ENCODE results near the gene ZNF629.

The ZNF629 gene

DNA sequence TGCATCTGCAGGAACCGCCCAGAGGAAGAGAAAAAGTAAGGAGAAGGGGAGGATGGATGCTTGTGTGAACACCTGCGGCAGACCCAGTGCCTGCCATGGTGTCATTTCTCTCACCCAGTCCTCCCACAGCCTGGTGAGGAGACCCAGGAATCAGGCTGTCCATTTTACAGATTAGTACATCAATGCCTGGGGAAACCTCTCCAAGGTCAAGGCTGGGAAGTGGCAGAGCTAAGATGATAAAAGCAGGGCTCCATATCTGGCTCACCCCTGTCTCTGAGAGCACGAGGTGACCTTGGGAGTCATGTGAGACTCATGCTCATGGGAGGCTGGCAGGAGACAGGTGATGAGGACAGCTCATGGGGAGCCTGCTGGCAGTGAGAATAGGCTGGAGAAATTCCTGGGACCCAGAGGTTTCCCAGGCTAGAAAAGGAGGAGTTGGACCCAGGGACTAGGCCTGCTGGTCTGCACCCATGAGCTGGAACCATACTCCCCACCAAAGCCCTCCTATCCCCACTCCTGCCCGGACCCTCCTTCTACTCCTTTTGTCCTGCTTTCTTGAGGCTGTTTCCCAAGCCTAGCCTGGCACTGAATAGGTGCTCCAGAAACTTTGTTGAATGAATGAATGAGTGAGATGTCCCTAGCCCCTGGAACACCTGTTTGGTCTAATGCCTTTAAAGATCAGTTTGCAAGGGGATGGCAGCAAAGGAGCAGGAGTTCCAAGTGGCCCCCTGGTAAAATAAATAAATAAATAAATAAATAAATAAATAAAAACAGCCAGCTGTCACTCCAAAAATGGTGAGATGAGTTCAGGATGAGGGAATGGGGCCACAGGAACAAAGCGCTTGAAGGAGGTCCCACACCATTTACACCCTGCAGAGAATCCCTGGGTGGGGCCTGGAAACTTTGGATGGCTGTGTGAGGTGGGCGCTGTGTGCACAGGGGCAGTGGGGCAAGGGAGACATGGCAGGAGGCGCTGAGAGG lies 1.6 kb downstream of the ZNF629 start:
- no peak for DNase-seq (ENCODE audit: low read depth)

- DNase-seq (ENCODE audit: low read depth) = no peak
Observed at GRCh38 chr16:30784215-30784614, 2.8 kb downstream of the ZNF629 start.

DNA sequence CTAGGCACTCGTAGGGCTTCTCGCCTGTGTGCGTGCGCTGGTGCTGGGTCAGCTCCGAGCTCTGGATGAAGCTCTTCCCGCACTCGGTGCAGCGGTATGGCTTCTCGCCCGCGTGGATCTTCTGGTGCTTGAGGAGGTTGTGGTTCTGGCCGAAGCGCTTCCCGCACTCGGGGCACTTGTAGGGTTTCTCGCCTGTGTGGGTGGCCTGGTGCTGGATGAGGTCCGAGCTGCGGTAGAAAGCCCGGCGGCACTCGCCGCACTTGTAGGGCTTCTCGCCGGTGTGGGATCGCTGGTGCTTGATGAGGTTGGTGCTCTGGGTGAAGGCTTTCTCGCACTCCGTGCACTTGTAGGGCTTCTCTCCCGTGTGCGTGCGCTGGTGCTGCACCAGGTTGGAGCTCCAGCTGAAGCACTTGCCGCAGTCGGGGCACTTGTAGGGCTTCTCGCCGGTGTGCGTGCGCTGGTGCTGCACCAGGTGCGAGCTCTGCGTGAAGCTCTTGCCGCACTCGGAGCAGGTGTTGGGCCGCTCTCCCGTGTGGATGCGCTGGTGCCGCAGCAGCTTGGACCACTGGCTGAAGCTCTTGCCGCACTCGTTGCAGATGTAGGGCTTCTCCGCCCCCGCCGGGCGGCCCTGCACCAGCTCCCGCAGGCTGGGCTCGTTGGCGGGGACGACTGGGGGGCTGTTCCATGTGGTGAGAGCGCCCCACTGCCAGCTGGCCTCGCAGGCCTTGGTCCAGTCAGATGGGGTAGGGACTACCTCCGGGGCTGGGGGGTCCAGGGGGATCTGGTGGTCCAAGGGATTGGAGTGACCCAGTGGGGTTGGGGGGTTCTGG lies 3.5 kb downstream of the ZNF629 start:
- DNase-seq (ENCODE audit: low read depth) = no peak

GRCh38 chr16:30782486-30783279 lies 4.3 kb downstream of the ZNF629 start:
- no peak for DNase-seq (ENCODE audit: low read depth)

DNA sequence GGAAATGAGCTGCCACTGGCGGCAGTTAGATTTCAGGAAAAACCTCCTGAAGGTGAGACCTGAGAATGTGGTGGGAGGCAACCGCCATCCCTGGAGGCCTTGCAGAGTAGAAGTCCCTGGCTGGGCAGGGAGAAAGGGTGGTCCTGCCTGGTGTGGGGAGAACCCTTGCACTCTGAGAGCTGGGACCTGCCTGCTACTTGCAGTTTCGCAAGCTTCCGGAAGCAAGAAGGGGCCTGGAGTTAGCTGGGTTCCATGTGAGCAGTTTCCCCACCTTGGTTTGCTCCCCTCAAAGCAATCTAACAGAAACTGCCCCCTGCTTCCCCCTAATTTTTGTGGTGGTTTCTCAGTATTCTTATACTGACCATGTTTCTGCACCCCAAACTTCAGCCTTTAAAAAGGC lies 6.5 kb downstream of the ZNF629 start:
- DNase-seq (ENCODE audit: low read depth) = no peak

DNA sequence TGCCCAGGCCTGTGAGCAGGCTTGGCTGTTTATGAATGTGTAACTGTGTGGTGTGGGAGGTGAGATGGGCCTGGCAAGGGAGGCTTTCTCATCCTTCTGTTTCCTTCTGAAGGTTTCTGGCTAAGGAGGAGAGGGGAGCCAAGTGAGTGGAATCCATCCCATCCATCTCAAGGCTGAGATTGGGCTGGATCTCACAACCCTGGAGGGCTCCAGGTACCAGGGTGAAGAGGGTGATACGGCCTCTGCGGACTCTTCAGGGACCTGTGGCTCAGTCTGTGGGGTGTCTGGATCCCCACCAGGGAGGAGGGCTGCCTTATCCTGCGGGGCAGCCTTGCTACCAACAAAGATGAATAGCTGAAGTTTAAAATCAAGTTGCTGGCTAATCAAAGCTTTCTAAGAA lies 7.0 kb downstream of the ZNF629 start:
- no peak for DNase-seq (ENCODE audit: low read depth)

DNA sequence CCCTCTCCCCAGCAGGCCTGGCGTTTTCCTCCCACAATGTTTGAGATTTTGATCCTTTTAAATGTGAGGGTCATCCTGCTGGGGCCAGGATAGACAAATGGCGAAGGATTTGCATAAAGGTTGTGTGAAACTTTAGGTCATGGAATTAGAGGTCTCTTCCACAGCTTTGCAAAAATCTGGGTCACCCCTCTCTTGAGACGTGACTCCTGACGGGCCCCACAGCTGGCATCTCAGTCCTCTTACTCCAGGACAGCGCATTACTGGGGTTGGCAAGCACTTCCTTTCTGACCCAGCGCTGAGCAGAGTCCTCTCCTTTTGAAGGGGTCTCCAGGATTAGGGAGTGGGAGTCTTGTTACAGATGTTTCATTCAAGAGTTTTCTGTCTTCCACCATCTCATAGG lies 7.4 kb downstream of the ZNF629 start:
- DNase-seq (ENCODE audit: low read depth) = no peak

- no peak for DNase-seq (ENCODE audit: low read depth)
Observed at GRCh38 chr16:30778549-30779244, 8.3 kb downstream of the ZNF629 start.

DNA sequence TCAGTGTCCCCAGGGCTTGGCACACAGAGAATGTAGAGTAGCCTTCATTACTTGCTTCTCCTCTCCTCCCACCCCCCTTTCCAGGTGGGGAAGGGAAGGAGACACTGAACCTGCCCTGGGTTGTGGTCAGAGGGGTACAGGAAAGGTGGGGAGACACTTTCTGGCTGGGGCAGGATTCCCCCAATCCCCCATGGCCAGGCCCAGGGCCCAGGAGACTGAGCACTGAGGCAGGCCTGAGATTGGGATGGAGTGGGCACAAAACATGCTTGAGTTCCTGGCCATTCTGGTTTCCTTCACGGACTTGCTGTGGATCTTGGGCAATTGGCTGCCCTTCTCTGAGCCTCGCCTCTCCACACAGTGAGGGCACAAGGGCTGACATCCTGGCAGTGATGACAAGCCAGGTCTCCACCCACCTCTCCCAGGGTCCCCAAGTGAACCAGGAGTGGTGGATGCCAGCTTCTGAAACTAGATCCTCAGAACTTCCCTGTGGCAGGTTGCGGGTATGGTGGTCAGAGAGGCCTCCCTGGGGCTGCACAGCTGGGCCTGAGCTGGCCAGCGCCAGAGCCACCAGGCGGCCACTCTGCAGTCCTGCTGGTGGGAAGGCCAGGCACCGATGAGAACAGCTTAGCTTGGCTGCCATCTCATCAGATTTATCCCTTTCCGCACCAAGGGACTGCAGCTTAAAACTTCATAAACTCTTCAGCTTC lies 9.3 kb downstream of the ZNF629 start:
- no peak for DNase-seq (ENCODE audit: low read depth)

- peak; percentile 40 for DNase-seq (ENCODE audit: low read depth)
Observed at GRCh38 chr16:30775392-30776188, 11.4 kb downstream of the ZNF629 start.

DNA sequence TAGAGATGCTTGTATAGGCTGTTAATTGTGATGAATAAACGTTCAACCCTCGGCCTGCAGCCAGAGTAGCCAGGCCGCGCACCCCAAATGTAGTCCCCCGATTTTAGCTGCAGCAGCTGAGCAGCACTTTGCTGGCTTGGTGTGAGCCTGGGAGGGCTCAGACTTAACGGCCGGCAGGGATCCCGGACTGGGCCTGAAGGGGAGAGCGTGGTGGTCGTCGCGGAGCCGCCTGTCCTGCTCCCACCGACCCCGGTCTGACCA lies 11.9 kb downstream of the ZNF629 start:
- DNase-seq (ENCODE audit: low read depth) = no peak

- DNase-seq (ENCODE audit: low read depth) = no peak
Observed at GRCh38 chr16:30774367-30775130, 12.5 kb downstream of the ZNF629 start.

GRCh38 chr16:30773826-30774225 lies 13.2 kb downstream of the ZNF629 start:
- DNase-seq (ENCODE audit: low read depth) = no peak

GRCh38 chr16:30771726-30772125 lies 15.3 kb downstream of the ZNF629 start:
- no peak for DNase-seq (ENCODE audit: low read depth)

- DNase-seq (ENCODE audit: low read depth) = no peak
Observed at GRCh38 chr16:30769379-30770089, 17.5 kb downstream of the ZNF629 start.

DNA sequence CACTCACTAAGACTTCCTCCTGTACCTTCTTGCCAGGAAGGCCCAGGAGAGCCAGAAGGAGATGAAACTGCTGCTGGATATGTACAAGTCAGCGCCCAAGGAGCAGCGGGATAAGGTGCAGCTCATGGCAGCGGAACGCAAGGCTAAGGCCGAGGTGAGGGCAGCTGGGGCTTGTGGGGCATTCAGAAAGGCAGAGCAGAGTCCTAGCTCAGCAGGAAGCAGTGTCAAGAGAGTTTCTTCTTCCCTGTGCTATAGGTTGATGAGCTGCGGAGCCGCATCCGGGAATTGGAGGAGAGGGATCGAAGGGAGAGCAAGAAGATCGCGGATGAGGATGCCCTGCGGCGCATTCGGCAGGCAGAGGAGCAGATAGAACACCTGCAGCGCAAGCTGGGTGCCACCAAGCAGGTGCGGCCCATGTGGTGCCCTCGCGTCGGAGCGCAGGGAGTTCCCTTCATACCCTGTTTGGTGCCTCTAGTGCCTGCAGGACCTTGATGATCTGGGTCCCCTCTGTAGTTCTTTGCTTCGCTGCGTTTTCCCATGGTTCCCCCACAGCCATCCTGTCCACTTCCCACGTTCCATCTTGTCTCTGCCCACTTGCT lies 18.3 kb downstream of the ZNF629 start:
- DNase-seq (ENCODE audit: low read depth) = no peak

GRCh38 chr16:30767767-30768465 lies 19.1 kb downstream of the ZNF629 start:
- DNase-seq (ENCODE audit: low read depth) = no peak

DNA sequence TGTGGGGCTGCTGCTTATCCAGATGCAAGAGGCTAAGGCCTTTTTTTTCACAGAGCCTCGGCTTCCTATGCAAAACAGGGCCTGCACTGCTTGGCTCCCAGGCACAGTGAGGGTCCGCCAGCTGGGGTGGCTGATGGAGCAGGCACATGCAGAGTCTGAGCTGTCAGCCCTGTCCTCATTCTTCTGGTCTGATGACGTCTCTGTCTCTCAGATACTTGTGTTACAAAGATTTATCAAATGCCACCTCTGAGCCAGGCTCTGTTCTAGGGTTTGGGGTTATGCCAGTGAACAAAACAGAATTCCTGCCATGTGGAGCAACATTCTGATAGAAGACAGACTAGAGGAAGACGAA lies 20.1 kb downstream of the ZNF629 start:
- DNase-seq (ENCODE audit: low read depth) = no peak

All from non-pigmented ciliary epithelial cell (primary cell).